Lower lobe of right lung (tissue), 2 donors: ENCODE measurements around the gene ZNF521. TPM values are rescaled to one million over a fixed set of nuclear protein-coding genes. Genes with fewer than 3 reads are reported as not detected.

Source experiments
- ATAC-seq, 2 donors: fragments of 200-7000 bp; cut with Tn5 transposase; one replicate each; pipeline ENCODE4 v1.9.1; 2020 to 2022; ENCODE audit warnings: mild to moderate bottlenecking in 2 of 2, moderate library complexity in 2 of 2
- DNase-seq: peaks from one replicate; pipeline ENCODE4 v3.0.0-alpha.2; 2020
- H3K27ac ChIP-seq: fragments of 200-600 bp; one replicate; pipeline ENCODE4 v1.8.0; 2022
- H3K27me3 ChIP-seq: fragments of 200-600 bp; one replicate; pipeline ENCODE4 v1.8.0; 2022; ENCODE audit warnings: low read depth
- H3K36me3 ChIP-seq: fragments of 200-600 bp; one replicate; pipeline ENCODE4 v1.8.0; 2022; ENCODE audit warnings: mild to moderate bottlenecking
- H3K4me1 ChIP-seq: fragments of 200-600 bp; one replicate; pipeline ENCODE4 v1.8.0; 2022
- H3K4me3 ChIP-seq: fragments of 200-600 bp; one replicate; pipeline ENCODE4 v1.8.0; 2022; ENCODE audit warnings: mild to moderate bottlenecking
- H3K9me3 ChIP-seq: fragments of 200-600 bp; one replicate; pipeline ENCODE4 v1.8.0; 2022
- CTCF ChIP-seq: fragments of 200-600 bp; IDR thresholded peaks from one replicate; pipeline ENCODE4 v1.8.0; 2022; ENCODE audit warnings: antibody characterized with exemption, mild to moderate bottlenecking
- intact Hi-C: fragments of 100-400 bp; cut with DNase I; formaldehyde crosslinking; loops from one replicate; pipeline ENCODE4 v1.11.0; 2022
- total RNA-seq: library from RNA; stranded (reverse); fragmentation: NEBNext Ultra II Directional; extraction: Animal tissue kit (Norgen Biotek cat#: 25700); gene quantifications from one replicate; pipeline ENCODE4 v1.2.1, GENCODE V29; 2021
- donor health status: DM: no; HTN: yes; CAD: no; lungs with severe emphysema.

The ZNF521 gene
- total RNA-seq, 1 donor from 2014 or later: 12.7 TPM

DNA sequence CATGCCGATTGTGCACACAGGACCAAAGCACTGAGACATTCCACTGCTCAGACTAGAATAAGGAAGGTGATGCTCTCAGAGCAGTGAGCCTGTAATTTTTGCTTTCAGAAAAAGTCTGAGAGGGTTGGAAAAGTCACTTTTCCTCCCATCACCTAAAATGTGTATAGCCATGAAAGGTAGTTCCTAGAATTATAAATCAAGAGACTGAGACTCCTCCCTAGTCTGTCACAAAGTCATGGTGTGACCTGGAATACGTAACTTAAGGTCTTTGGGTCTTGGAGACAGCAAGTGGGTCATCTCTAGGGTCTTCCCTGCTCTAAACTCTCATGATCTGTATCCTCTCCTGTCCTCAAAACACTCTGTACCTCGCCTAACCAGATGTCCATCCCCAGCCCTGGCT lies 16.9 kb downstream of the ZNF521 start:
- H3K4me3 ChIP-seq: no peak overlapping the region
- no peak overlapping the region for H3K27ac ChIP-seq
- H3K36me3 ChIP-seq: no peaks in the 10 kb centered on the region
- no peak for TF ChIP-seq CTCF
- H3K27me3 ChIP-seq: no peaks in the 10 kb centered on the region
- DNase-seq (no peak), ATAC-seq (no peak)
- intact Hi-C loops: no loop called here
- H3K9me3 ChIP-seq: no peaks in the 10 kb centered on the region
- no peaks in the 10 kb centered on the region for H3K4me1 ChIP-seq

DNA sequence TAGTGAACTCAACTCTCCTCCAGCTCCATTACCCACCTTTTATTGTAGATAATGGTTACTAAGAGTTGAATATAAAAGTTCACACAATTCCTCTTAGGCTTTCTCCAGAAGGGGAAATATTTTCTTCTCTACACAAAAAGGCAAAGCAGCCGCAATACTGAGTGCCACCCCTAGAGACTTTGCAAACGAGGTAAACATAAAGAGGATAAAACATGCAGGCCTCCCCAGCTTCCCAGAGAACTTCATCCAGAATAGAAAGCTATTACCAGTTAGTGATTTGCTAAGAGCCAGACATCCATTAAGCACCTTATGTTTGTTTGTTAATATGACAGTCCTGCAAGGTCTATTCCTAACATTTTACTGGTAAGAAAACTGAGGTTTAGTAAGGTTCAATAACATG lies 17.4 kb downstream of the ZNF521 start:
- Histone ChIP-seq H3K36me3 (no peaks in the 10 kb centered on the region), H3K27ac (no peak overlapping the region), H3K4me3 (no peak overlapping the region), H3K27me3 (no peaks in the 10 kb centered on the region), H3K9me3 (no peaks in the 10 kb centered on the region), H3K4me1 (no peaks in the 10 kb centered on the region)
- no peak for ATAC-seq
- no peak for DNase-seq
- no peak for TF ChIP-seq CTCF
- intact Hi-C loops: no loop called here

GRCh38 chr18:25332002-25332401 lies 20.0 kb downstream of the ZNF521 start:
- H3K4me3 ChIP-seq: no peak overlapping the region
- no peak overlapping the region for H3K27ac ChIP-seq
- intact Hi-C loops: no loop called here
- no peaks in the 10 kb centered on the region for H3K36me3 ChIP-seq
- no peak for DNase-seq
- no peaks in the 10 kb centered on the region for H3K9me3 ChIP-seq
- no peak for ATAC-seq
- no peak for TF ChIP-seq CTCF
- H3K4me1 ChIP-seq: peaks cover 6% of the 10 kb centered on the region
- no peaks in the 10 kb centered on the region for H3K27me3 ChIP-seq

GRCh38 chr18:25329783-25330182 lies 22.2 kb downstream of the ZNF521 start:
- H3K4me1 ChIP-seq: peaks cover 12% of the 10 kb centered on the region

DNA sequence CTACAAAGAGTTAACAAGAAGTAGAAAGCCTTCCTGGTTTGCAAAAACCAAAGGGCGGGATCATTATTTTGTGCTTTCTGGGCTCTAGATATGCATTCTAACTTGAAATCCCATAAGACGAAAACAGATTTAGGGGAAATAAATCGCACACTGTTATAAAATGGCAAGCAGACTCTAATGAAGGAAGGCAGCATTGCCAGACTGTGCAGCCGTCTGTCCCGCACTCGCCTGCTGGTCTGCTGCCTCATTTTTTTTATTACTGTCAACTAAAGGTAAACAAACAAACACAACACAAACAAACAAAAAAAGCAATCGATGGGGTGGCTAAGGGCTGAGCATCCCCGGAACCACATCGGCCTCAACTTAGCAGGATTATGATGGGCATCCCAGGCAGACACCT lies 24.4 kb downstream of the ZNF521 start:
- no peak for DNase-seq
- TF ChIP-seq CTCF: no peak
- ATAC-seq: no peak
- no peak overlapping the region for H3K27ac ChIP-seq
- intact Hi-C loops: no loop called here
- no peaks in the 10 kb centered on the region for H3K9me3 ChIP-seq
- H3K36me3 ChIP-seq: no peaks in the 10 kb centered on the region
- no peak overlapping the region for H3K4me3 ChIP-seq
- H3K27me3 ChIP-seq: no peaks in the 10 kb centered on the region
- peaks cover 13% of the 10 kb centered on the region for H3K4me1 ChIP-seq

More at GRCh38 chr18:25329783-25330182, 22.2 kb downstream of the ZNF521 start:
- ATAC-seq: no peak
- Histone ChIP-seq H3K27me3 (no peaks in the 10 kb centered on the region), H3K36me3 (no peaks in the 10 kb centered on the region), H3K4me3 (no peak overlapping the region), H3K9me3 (no peaks in the 10 kb centered on the region), H3K27ac (no peak overlapping the region)
- no peak for TF ChIP-seq CTCF
- intact Hi-C loops: no loop called here
- no peak for DNase-seq

DNA sequence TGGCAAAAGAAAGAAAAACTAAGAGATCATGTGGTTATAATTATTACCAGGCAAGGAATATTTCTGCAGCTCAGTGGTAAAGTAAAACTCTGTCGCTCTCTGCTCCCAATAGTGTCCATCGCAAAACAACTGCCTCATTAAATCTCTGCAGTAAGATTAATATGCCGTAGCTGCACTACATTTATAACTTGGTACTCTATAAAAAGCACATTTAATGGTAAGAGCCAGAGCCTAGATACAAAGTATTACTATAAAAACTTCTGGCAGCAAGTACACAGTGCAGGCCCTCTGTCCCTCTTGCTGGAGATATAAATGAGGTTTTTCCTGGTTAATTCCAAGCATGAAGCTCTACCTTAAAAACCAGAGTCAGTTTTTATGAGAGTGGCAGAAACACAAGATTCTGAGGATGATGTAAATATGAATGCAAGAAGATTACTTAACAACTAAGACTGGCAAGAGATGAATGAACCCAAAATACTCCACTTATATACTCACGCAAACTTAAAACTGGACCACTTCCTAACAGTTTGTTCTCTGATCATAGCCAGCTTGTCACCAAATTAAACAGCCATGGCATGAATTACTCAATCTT lies 25.5 kb downstream of the ZNF521 start:
- Histone ChIP-seq H3K27ac (no peak overlapping the region), H3K9me3 (no peaks in the 10 kb centered on the region), H3K4me3 (no peak overlapping the region), H3K36me3 (no peaks in the 10 kb centered on the region), H3K27me3 (no peaks in the 10 kb centered on the region), H3K4me1 (peaks cover 13% of the 10 kb centered on the region)
- intact Hi-C loops: no loop called here
- no peak for ATAC-seq
- no peak for DNase-seq
- no peak for TF ChIP-seq CTCF
